Activated CD8-positive, alpha-beta T cell treated with anti-CD3 and anti-CD28 coated beads for 36 hours (primary cell): ENCODE measurements around the gene BRCA1. TPM values are rescaled to one million over a fixed set of nuclear protein-coding genes. Genes with fewer than 3 reads are reported as not detected.

Experiments
- ATAC-seq: fragments of 200-7000 bp; cut with Tn5 transposase; one replicate; pipeline ENCODE4 v1.10.0; 2021; ENCODE audit warnings: mild to moderate bottlenecking, moderate library complexity
- CTCF ChIA-PET: fragments of 350-600 bp; sonication (Branson Sonifier 250); formaldehyde crosslinking; loops from one replicate; lab custom pipeline; 2021; ENCODE audit warnings: antibody characterized with exemption; lab: Charles Lee
- POLR2A ChIA-PET: fragments of 350-600 bp; sonication (Branson Sonifier 250); formaldehyde crosslinking; loops from one replicate; lab custom pipeline; 2021; ENCODE audit warnings: antibody characterized with exemption; lab: Charles Lee
- DNase-seq: peaks from one replicate; pipeline ENCODE4 v3.0.0-alpha.2; 2020
- H3K27ac Mint-ChIP-seq: one replicate; pipeline ENCODE4 v1.8.0; 2021; ENCODE audit warnings: mild to moderate bottlenecking, mixed read lengths
- H3K27me3 Mint-ChIP-seq: one replicate; pipeline ENCODE4 v1.8.0; 2021; ENCODE audit warnings: mixed read lengths
- H3K36me3 Mint-ChIP-seq: one replicate; pipeline ENCODE4 v1.8.0; 2021; ENCODE audit warnings: low read depth, mixed read lengths
- H3K4me1 Mint-ChIP-seq: one replicate; pipeline ENCODE4 v1.8.0; 2021; ENCODE audit warnings: low read depth, mixed read lengths
- H3K4me3 Mint-ChIP-seq: one replicate; pipeline ENCODE4 v1.8.0; 2021; ENCODE audit warnings: mild to moderate bottlenecking, moderate library complexity, mixed read lengths
- H3K9me3 Mint-ChIP-seq: one replicate; pipeline ENCODE4 v1.8.0; 2021; ENCODE audit warnings: mixed read lengths
- intact Hi-C: fragments of 100-400 bp; cut with micrococcal nuclease; formaldehyde crosslinking; loops from one replicate; pipeline ENCODE4 v1.10.0; 2022
- total RNA-seq, 2 experiments: library from RNA; stranded (reverse); gene quantifications; one replicate each; pipeline ENCODE4 v1.2.3, GENCODE V29; 2021
- TF ChIP-seq, protein P1 (sequence below): fragments of 200-600 bp; IDR thresholded peaks from one replicate; pipeline ENCODE4 v1.8.0; 2022; ENCODE audit warnings: antibody characterized with exemption, mild to moderate bottlenecking

The BRCA1 gene
- total RNA-seq, 2 experiments from 2014 or later, result 84.5 to 92.9 TPM

DNA sequence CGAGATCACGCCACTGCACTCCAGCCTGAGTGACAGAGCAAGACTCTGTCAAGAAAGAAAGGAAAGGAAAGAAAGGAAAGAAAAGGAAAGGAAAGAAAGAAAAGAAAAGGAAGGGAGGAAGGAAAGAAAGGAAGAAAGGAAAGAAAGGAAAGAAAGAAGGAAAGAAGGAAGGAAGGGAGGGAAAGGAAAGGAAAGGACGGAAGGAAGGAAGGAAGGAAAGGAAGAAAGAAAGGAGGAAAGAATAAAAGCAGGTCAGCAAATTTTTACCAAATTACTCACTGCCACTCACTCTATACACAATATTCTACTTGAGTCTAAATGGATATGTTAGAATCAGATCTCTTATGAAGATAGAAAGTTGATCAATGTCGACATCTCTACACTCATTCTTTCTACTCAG lies 50.3 kb downstream of the BRCA1 start:
- DNase-seq (no peak), ATAC-seq (no peak)
- Mint-ChIP-seq H3K4me3 (no peak overlapping the region), H3K27me3 (no peaks in the 10 kb centered on the region), H3K36me3 (peaks cover 31% of the 10 kb centered on the region), H3K9me3 (no peaks in the 10 kb centered on the region), H3K4me1 (no peaks in the 10 kb centered on the region), H3K27ac (no peak overlapping the region)
- CTCF ChIA-PET, result no interaction called here
- intact Hi-C loops, result no loop called here
- POLR2A ChIA-PET, result interaction anchor here (1.1 kb wide), 1 partner anchor 241 kb away, joined by 3 read pairs; no protein-coding TSS in a partner anchor
- TF ChIP-seq, protein P1, sequence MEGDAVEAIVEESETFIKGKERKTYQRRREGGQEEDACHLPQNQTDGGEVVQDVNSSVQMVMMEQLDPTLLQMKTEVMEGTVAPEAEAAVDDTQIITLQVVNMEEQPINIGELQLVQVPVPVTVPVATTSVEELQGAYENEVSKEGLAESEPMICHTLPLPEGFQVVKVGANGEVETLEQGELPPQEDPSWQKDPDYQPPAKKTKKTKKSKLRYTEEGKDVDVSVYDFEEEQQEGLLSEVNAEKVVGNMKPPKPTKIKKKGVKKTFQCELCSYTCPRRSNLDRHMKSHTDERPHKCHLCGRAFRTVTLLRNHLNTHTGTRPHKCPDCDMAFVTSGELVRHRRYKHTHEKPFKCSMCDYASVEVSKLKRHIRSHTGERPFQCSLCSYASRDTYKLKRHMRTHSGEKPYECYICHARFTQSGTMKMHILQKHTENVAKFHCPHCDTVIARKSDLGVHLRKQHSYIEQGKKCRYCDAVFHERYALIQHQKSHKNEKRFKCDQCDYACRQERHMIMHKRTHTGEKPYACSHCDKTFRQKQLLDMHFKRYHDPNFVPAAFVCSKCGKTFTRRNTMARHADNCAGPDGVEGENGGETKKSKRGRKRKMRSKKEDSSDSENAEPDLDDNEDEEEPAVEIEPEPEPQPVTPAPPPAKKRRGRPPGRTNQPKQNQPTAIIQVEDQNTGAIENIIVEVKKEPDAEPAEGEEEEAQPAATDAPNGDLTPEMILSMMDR, result no peak

DNA sequence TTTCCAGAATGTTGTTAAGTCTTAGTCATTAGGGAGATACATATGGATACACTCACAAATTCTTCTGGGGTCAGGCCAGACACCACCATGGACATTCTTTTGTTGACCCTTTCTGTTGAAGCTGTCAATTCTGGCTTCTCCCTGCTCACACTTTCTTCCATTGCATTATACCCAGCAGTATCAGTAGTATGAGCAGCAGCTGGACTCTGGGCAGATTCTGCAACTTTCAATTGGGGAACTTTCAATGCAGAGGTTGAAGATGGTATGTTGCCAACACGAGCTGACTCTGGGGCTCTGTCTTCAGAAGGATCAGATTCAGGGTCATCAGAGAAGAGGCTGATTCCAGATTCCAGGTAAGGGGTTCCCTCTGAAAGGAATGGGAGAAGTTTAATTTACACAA lies 54.3 kb downstream of the BRCA1 start:
- no peak overlapping the region for H3K27ac Mint-ChIP-seq
- no peaks in the 10 kb centered on the region for H3K27me3 Mint-ChIP-seq
- no peaks in the 10 kb centered on the region for H3K4me1 Mint-ChIP-seq
- TF ChIP-seq, protein P1, result no peak
- POLR2A ChIA-PET, result interaction anchor here (0.5 kb wide), 1 partner anchor 291 kb away, joined by 3 read pairs; no protein-coding TSS in a partner anchor
- H3K4me3 Mint-ChIP-seq, result no peak overlapping the region
- peaks cover 30% of the 10 kb centered on the region for H3K36me3 Mint-ChIP-seq
- CTCF ChIA-PET, result no interaction called here
- intact Hi-C loops, result no loop called here
- no peaks in the 10 kb centered on the region for H3K9me3 Mint-ChIP-seq
- ATAC-seq (no peak), DNase-seq (no peak)

DNA sequence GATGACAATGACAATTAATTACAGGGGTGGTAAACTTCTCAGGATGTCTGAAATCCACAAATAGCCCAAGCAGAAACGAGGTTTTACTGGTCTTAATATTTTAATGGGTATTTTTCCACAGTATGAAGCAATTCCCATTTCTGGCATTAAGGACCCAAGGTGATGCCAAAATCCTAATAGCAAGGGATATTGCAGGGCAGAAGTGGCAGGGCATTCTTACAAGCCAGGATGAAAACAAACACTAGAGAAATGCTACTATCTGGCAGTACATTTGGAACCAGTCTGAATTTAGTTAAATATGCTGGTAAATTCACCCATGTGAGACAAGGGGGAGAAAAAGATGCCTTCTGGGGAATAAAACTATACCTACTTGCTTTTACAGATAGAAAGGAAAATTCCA lies 54.9 kb downstream of the BRCA1 start:
- no peaks in the 10 kb centered on the region for H3K4me1 Mint-ChIP-seq
- no peak overlapping the region for H3K4me3 Mint-ChIP-seq
- H3K36me3 Mint-ChIP-seq, result peaks cover 33% of the 10 kb centered on the region
- DNase-seq (no peak), ATAC-seq (no peak)
- CTCF ChIA-PET, result no interaction called here
- no peaks in the 10 kb centered on the region for H3K9me3 Mint-ChIP-seq
- H3K27me3 Mint-ChIP-seq, result no peaks in the 10 kb centered on the region
- TF ChIP-seq, protein P1, result no peak
- POLR2A ChIA-PET, result no interaction called here
- intact Hi-C loops, result no loop called here
- no peak overlapping the region for H3K27ac Mint-ChIP-seq

DNA sequence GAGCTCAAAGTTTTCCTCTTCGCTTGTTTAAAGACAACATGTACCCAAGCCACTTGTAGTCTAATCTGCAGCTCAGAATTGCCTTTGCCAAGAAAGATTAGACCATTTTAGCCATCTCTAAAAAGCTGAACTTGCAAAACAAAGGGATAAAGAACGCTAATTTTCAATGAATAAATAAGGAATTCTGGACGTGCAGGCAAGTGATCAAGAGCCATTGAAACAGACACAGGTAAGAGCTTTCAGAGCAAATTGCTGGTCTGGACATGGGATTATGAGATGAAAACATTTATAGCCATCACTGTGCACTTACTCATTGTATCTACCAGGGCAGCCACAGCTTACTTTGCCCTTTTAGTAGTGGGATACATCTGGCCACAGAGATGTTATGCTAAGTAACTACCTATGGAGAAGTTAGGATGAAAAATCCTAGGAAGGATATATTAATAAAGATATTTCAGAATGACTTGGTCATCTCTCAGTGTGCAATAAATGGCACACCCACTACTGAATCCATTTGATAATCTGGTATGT lies 55.7 kb downstream of the BRCA1 start:
- intact Hi-C loops, result no loop called here
- no peaks in the 10 kb centered on the region for H3K27me3 Mint-ChIP-seq
- CTCF ChIA-PET, result no interaction called here
- POLR2A ChIA-PET, result interaction anchor here (1.0 to 1.2 kb wide), 2 partner anchors 12 to 55 kb away, joined by 3 read pairs; partner anchors contain the start of gene BRCA1
- no peak for ATAC-seq
- no peaks in the 10 kb centered on the region for H3K4me1 Mint-ChIP-seq
- peaks cover 30% of the 10 kb centered on the region for H3K36me3 Mint-ChIP-seq
- no peak overlapping the region for H3K4me3 Mint-ChIP-seq
- TF ChIP-seq, protein P1, result no peak
- H3K27ac Mint-ChIP-seq, result no peak overlapping the region
- DNase-seq, result no peak
- no peaks in the 10 kb centered on the region for H3K9me3 Mint-ChIP-seq

DNA sequence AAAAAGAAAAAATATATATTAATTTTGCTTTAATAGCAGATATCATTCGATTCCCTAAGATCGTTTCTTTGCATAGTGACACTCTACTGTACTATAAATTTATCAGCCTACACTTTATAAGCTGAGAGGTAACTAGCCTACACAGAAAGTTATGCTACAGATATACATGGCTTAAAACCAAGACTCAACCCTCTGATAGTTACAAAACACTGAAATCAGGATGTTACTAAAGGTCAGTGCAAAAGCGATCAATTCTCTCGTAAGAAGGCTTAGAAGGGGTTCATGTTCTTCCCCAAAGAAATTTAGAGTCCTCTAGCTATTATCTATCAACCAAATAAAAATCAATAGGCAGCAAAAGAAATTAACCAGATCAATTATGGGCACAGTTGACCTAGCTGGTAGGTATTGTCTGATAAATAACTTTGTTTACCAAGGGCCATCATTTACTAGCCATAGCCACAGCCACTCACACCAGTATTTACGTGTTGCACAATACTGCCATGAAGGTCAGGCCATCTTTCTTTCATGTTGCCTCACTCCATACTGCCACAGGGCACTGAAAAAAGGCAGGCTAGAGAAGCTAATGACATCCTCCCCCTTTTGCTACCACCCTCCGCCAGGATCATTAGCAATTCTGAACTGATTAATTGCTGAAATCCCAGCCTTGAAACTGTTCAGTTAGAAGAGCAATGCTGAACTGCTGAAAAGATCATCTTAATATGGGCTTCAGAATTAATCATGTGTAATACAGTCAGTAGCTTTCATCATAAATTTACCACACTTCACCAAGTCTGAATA lies 56.4 kb downstream of the BRCA1 start:
- no peaks in the 10 kb centered on the region for H3K27me3 Mint-ChIP-seq
- DNase-seq (no peak), ATAC-seq (no peak)
- H3K4me1 Mint-ChIP-seq, result no peaks in the 10 kb centered on the region
- H3K9me3 Mint-ChIP-seq, result no peaks in the 10 kb centered on the region
- no peak overlapping the region for H3K27ac Mint-ChIP-seq
- H3K4me3 Mint-ChIP-seq, result no peak overlapping the region
- ChIA-PET POLR2A (interaction anchor here (1.0 to 1.2 kb wide), 3 partner anchors 12 to 56 kb away, joined by 3 read pairs; partner anchors contain the start of gene BRCA1), CTCF (no interaction called here)
- intact Hi-C loops, result no loop called here
- TF ChIP-seq, protein P1, result no peak
- peaks cover 29% of the 10 kb centered on the region for H3K36me3 Mint-ChIP-seq
